K562 (cell line): ENCODE measurements around the gene PPP1R16B. TPM values are rescaled to one million over a fixed set of nuclear protein-coding genes. Genes with fewer than 3 reads are reported as not detected.

Experiments
- ATAC-seq: fragments of 200-7000 bp; cut with Tn5 transposase; 3 replicates; pipeline ENCODE4 v1.9.1; 2020; ENCODE audit warnings: moderate library complexity
- BruUV-seq: library from RNA; stranded (reverse); fragments of 400-500 nt; replicated peaks from 2 replicates; lab custom pipeline; 2021; lab: Mats Ljungman, UMichigan
- CTCF ChIA-PET: fragments of 300-600 bp; formaldehyde crosslinking; extraction: SDS; loops from one replicate; lab custom pipeline; 2021; ENCODE audit warnings: low intra/inter-chr PET ratio; lab: Yijun Ruan, JAX
- POLR2A ChIA-PET: fragments of 300-600, 350-650 bp; sonication (Branson Sonifier 250); formaldehyde crosslinking; extraction: SDS; loops from one replicate; lab custom pipeline; 2021; ENCODE audit warnings: antibody characterized with exemption, inconsistent platforms; lab: Yijun Ruan, JAX
- DNase-seq, 4 experiments: peaks; one replicate each; pipeline versions ENCODE4 v3.0.0 to v3.0.0-alpha.2; 2011 to 2018; ENCODE audit warnings: low spot score in 3 of 4, mixed read lengths in 3 of 4; ENCODE audit errors: extremely low read depth in 1 of 4
- FAIRE-seq: peaks from 2 replicates; lab custom pipeline; 2011; peaks lifted over from hg19 to GRCh38; lab: Jason Lieb, UNC
- H2AFZ ChIP-seq: 2 replicates; pipeline ENCODE4 v1.6.0; 2011; ENCODE audit warnings: low read depth, low read length, control low read depth, inconsistent platforms
- H3K27ac ChIP-seq: fragments of 200-600 bp; 3 replicates; pipeline ENCODE4 v1.8.0; 2011; ENCODE audit warnings: low read depth, mild to moderate bottlenecking, control low read depth, inconsistent platforms, low read length, moderate library complexity, mixed read lengths; ENCODE audit errors: extremely low read depth
- H3K27me3 ChIP-seq, 2 experiments: fragments of 300-600 bp in 1 of 2; 2 replicates in 1 of 2; 3 replicates in 1 of 2; pipeline versions ENCODE4 v1.6.0 to v1.8.0; 2011; ENCODE audit warnings: inconsistent platforms in 2 of 2, low read length in 2 of 2, mild to moderate bottlenecking in 1 of 2, mixed read lengths in 1 of 2, moderate library complexity in 1 of 2; ENCODE audit not compliant: control insufficient read depth in 2 of 2, insufficient read depth in 2 of 2
- H3K36me3 ChIP-seq: fragments of 300-600 bp; 3 replicates; pipeline ENCODE4 v1.8.0; 2011; ENCODE audit warnings: mild to moderate bottlenecking, low read length, inconsistent platforms; ENCODE audit not compliant: control insufficient read depth, insufficient read depth
- H3K4me1 ChIP-seq, 2 experiments: fragments of 200-600 bp in 1 of 2; replicated peaks in 1 of 2; 2 replicates in 1 of 2; 3 replicates in 1 of 2; pipeline versions ENCODE4 v1.5.1 to v1.8.0; 2011; ENCODE audit warnings: inconsistent platforms in 2 of 2, low read length in 2 of 2, mild to moderate bottlenecking in 1 of 2, mixed read lengths in 1 of 2, moderate library complexity in 1 of 2; ENCODE audit not compliant: control insufficient read depth in 2 of 2, insufficient read depth in 2 of 2
- H3K4me2 ChIP-seq: 2 replicates; pipeline ENCODE4 v1.6.1; 2011; ENCODE audit warnings: low read length, control low read depth, inconsistent platforms, mixed read lengths; ENCODE audit not compliant: insufficient read depth
- H3K4me3 ChIP-seq: fragments of 200-600 bp; sonication (generic), shearing (Covaris generic); 2 replicates; pipeline ENCODE4 v1.5.1; 2016; ENCODE audit warnings: control low read depth, inconsistent platforms
- H3K79me2 ChIP-seq: fragments of 200-600 bp; 3 replicates; pipeline ENCODE4 v1.8.0; 2011; ENCODE audit warnings: low read length, inconsistent platforms; ENCODE audit not compliant: control insufficient read depth, insufficient read depth
- H3K9ac ChIP-seq, 2 experiments: 2 replicates each; pipeline versions ENCODE4 v1.6.0 to v1.6.1; 2011; ENCODE audit warnings: low read depth in 2 of 2, low read length in 2 of 2, control low read depth in 1 of 2, inconsistent platforms in 1 of 2, mild to moderate bottlenecking in 1 of 2, mixed read lengths in 1 of 2; ENCODE audit not compliant: insufficient read depth in 1 of 2
- H3K9me1 ChIP-seq: one replicate; pipeline ENCODE4 v1.6.0; 2011; ENCODE audit warnings: inconsistent platforms, mild to moderate bottlenecking, low read length, moderate library complexity; ENCODE audit not compliant: control insufficient read depth, insufficient read depth
- H3K9me3 ChIP-seq: replicated peaks from 2 replicates; pipeline ENCODE4 v1.5.1; 2011; ENCODE audit warnings: low read depth, low read length, inconsistent platforms; ENCODE audit not compliant: control insufficient read depth, insufficient read depth
- H4K20me1 ChIP-seq: replicated peaks from 2 replicates; pipeline ENCODE4 v1.6.1; 2011; ENCODE audit warnings: low read length, inconsistent platforms, mixed read lengths; ENCODE audit not compliant: control insufficient read depth, insufficient read depth
- BCOR ChIP-seq: fragments of 450-650 bp; IDR thresholded peaks from 2 replicates; pipeline ENCODE4 v1.6.1; 2016
- E2F6 ChIP-seq, 2 experiments: IDR thresholded peaks; 2 replicates each; pipeline ENCODE4 v1.6.1; 2011; ENCODE audit warnings: borderline replicate concordance in 1 of 2, control low read depth in 1 of 2, low read depth in 1 of 2, low read length in 1 of 2, mild to moderate bottlenecking in 1 of 2, mixed read lengths in 1 of 2, moderate library complexity in 1 of 2; ENCODE audit not compliant: insufficient read depth in 1 of 2, insufficient read length in 1 of 2, poor library complexity in 1 of 2, severe bottlenecking in 1 of 2; ENCODE audit errors: extremely low read depth in 1 of 2
- ELF1 ChIP-seq: fragments of 200-800 bp; sonication (Bioruptor generic); IDR thresholded peaks from 2 replicates; pipeline ENCODE4 v1.6.1; 2016; ENCODE audit warnings: missing genetic modification characterization, missing compliant biosample characterization
- ILK ChIP-seq: fragments of 450-650 bp; IDR thresholded peaks from 2 replicates; pipeline ENCODE4 v1.6.1; 2016; ENCODE audit warnings: missing genetic modification characterization, low read depth, mild to moderate bottlenecking, missing compliant biosample characterization, moderate library complexity, borderline replicate concordance
- JUN ChIP-seq, 2 experiments: sonication (generic) in 1 of 2; formaldehyde crosslinking in 1 of 2; IDR thresholded peaks; 2 replicates each; pipeline versions ENCODE4 v1.6.1 to v1.8.0; 2012 to 2022; ENCODE audit warnings: borderline replicate concordance in 2 of 2, mild to moderate bottlenecking in 2 of 2, improper control_type of control experiment in 1 of 2, low read depth in 1 of 2, low read length in 1 of 2, missing genetic modification reagents in 1 of 2
- OTX1 ChIP-seq: fragments of 450-650 bp; formaldehyde crosslinking; IDR thresholded peaks from 2 replicates; pipeline ENCODE4 v1.4.0; 2022; ENCODE audit warnings: mild to moderate bottlenecking
- ZFP30 ChIP-seq: fragments of 250-450 bp; sonication (Bioruptor Pico); IDR thresholded peaks from 2 replicates; pipeline ENCODE4 v1.8.0; 2022; ENCODE audit warnings: moderate library complexity, mild to moderate bottlenecking, inconsistent platforms, borderline replicate concordance
- ZKSCAN8 ChIP-seq: fragments of 200-800 bp; sonication (Bioruptor generic); IDR thresholded peaks from 2 replicates; pipeline ENCODE4 v1.6.1; 2016; ENCODE audit warnings: missing genetic modification characterization, missing compliant biosample characterization
- ZNF277 ChIP-seq: fragments of 250-450 bp; sonication (Bioruptor Pico); IDR thresholded peaks from 2 replicates; pipeline ENCODE4 v1.8.0; 2022; ENCODE audit warnings: inconsistent platforms, mild to moderate bottlenecking, moderate library complexity, borderline replicate concordance
- ZNF431 ChIP-seq: sonication (generic); formaldehyde crosslinking; IDR thresholded peaks from 2 replicates; pipeline ENCODE4 v1.8.0; 2022; ENCODE audit warnings: mild to moderate bottlenecking, missing genetic modification reagents
- WGBS: fragments of 100-300 bp; shearing (Covaris generic); methylation state at CpG from one replicate; pipeline ENCODE4 v1.1.6; 2016; ENCODE audit warnings: low coverage, mixed read lengths; ENCODE audit not compliant: insufficient coverage; ENCODE audit errors: missing lambda C conversion rate; 5-methylcytosine and 5-hydroxymethylcytosine counted together
- in situ Hi-C: fragments of 300-500 bp; cut with MboI; formaldehyde crosslinking; loops from 4 replicates; pipeline ENCODE4 v1.15.0; 2018; ENCODE audit warnings: inconsistent platforms, mixed read lengths
- intact Hi-C: fragments of 100-400 bp; cut with micrococcal nuclease; formaldehyde crosslinking; loops from 2 replicates; pipeline ENCODE4 v1.14.2; 2022
- polyA plus RNA-seq, 8 experiments: library from polyadenylated mRNA; depleted of rRNA in 4 of 8; stranded (reverse) in 5 of 8; unstranded in 3 of 8; fragments of >200 nt; fragmentation: Nextera tagmentation in 2 of 8; fragmentation: Illumina TruSeq in 1 of 8; extraction: Ambion mirVana in 2 of 8; extraction: Trizol in 1 of 8; gene quantifications; 2 replicates each; pipeline versions ENCODE4 v1.2.1 to v1.2.3, GENCODE V29; 2011 to 2014; ENCODE audit warnings: inconsistent platforms in 1 of 8, missing spikeins in 1 of 8
- total RNA-seq, 7 experiments: library from RNA; depleted of rRNA in 6 of 7; stranded (reverse); fragments of >200 nt in 6 of 7; fragmentation: Illumina TruSeq in 2 of 7; extraction: Trizol in 2 of 7; gene quantifications; 2 replicates each; pipeline versions ENCODE4 v1.2.1 to v1.2.3, GENCODE V29; 2011 to 2021; ENCODE audit warnings: low replicate concordance in 1 of 7
- TF ChIP-seq, protein P1 (sequence below): fragments of 450-650 bp; IDR thresholded peaks from 2 replicates; pipeline ENCODE4 v1.7.0; 2016; ENCODE audit warnings: borderline replicate concordance
- TF ChIP-seq, protein P2 (sequence below): fragments of 450-650 bp; IDR thresholded peaks from 2 replicates; pipeline ENCODE4 v1.7.1; 2018; ENCODE audit warnings: mild to moderate bottlenecking, low read depth; ENCODE audit not compliant: partially characterized antibody
- TF ChIP-seq, protein P3 (sequence below): fragments of 450-650 bp; IDR thresholded peaks from 2 replicates; pipeline ENCODE4 v1.6.1; 2014; ENCODE audit warnings: low read depth, mild to moderate bottlenecking, moderate library complexity, borderline replicate concordance

Gene PPP1R16B
- total and polyA plus RNA-seq, 9 of the 15 experiments (the other 6 are each of a cell fraction or from before 2014, with no cell fraction given) = 1.5 to 11.5 (median 6.8) TPM

DNA sequence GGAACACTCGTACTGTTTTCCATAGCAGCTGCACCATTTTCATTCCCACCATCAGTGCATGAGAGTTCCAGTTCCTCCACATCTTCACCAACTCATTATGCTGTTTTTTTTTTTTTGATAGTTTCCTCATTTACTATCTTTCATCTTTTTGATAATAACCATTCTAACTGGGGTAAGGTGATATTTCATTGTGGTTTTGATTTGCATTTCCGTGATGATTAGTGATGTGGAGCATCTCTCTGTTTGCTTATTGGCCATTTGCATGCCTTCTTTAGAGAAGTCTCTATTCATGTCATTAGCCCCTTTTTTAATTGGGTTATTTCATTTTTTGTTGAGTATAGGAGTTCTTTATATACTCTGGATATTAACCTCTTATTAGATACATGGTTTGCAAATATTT lies 31.3 kb upstream of the PPP1R16B start:
- POLR2A ChIA-PET = no interaction called here
- TF ChIP-seq, protein P1, sequence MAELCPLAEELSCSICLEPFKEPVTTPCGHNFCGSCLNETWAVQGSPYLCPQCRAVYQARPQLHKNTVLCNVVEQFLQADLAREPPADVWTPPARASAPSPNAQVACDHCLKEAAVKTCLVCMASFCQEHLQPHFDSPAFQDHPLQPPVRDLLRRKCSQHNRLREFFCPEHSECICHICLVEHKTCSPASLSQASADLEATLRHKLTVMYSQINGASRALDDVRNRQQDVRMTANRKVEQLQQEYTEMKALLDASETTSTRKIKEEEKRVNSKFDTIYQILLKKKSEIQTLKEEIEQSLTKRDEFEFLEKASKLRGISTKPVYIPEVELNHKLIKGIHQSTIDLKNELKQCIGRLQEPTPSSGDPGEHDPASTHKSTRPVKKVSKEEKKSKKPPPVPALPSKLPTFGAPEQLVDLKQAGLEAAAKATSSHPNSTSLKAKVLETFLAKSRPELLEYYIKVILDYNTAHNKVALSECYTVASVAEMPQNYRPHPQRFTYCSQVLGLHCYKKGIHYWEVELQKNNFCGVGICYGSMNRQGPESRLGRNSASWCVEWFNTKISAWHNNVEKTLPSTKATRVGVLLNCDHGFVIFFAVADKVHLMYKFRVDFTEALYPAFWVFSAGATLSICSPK = no peak
- TF ChIP-seq ZNF431 (CRISPR knock-in tag) (no peak), ZNF277 (CRISPR knock-in tag) (no peak), OTX1 (no peak), ZFP30 (no peak), ZKSCAN8 (CRISPR knock-in tag) (no peak), E2F6 (IDR thresholded peaks at IDR 0.05; ENCODE audit: borderline replicate concordance in 1 of 2, extremely low read depth in 1 of 2, insufficient read depth in 1 of 2, insufficient read length in 1 of 2, low read depth in 1 of 2, low read length in 1 of 2, poor library complexity in 1 of 2, severe bottlenecking in 1 of 2) (no peak), JUN (IDR thresholded peaks at IDR 0.05; ENCODE audit: borderline replicate concordance, low read depth, low read length) (no peak), JUN (CRISPR knock-in tag; IDR thresholded peaks at IDR 0.05; ENCODE audit: borderline replicate concordance) (no peak), BCOR (no peak), ELF1 (no peak), ILK (no peak)
- TF ChIP-seq, protein P2, sequence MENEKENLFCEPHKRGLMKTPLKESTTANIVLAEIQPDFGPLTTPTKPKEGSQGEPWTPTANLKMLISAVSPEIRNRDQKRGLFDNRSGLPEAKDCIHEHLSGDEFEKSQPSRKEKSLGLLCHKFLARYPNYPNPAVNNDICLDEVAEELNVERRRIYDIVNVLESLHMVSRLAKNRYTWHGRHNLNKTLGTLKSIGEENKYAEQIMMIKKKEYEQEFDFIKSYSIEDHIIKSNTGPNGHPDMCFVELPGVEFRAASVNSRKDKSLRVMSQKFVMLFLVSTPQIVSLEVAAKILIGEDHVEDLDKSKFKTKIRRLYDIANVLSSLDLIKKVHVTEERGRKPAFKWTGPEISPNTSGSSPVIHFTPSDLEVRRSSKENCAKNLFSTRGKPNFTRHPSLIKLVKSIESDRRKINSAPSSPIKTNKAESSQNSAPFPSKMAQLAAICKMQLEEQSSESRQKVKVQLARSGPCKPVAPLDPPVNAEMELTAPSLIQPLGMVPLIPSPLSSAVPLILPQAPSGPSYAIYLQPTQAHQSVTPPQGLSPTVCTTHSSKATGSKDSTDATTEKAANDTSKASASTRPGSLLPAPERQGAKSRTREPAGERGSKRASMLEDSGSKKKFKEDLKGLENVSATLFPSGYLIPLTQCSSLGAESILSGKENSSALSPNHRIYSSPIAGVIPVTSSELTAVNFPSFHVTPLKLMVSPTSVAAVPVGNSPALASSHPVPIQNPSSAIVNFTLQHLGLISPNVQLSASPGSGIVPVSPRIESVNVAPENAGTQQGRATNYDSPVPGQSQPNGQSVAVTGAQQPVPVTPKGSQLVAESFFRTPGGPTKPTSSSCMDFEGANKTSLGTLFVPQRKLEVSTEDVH = no peak
- TF ChIP-seq, protein P3, sequence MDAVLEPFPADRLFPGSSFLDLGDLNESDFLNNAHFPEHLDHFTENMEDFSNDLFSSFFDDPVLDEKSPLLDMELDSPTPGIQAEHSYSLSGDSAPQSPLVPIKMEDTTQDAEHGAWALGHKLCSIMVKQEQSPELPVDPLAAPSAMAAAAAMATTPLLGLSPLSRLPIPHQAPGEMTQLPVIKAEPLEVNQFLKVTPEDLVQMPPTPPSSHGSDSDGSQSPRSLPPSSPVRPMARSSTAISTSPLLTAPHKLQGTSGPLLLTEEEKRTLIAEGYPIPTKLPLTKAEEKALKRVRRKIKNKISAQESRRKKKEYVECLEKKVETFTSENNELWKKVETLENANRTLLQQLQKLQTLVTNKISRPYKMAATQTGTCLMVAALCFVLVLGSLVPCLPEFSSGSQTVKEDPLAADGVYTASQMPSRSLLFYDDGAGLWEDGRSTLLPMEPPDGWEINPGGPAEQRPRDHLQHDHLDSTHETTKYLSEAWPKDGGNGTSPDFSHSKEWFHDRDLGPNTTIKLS = no peak

More for the DNA sequence above, 31.3 kb upstream of the PPP1R16B start:
- no peak overlapping the region for H3K4me3 ChIP-seq
- DNase-seq (no peak), FAIRE-seq (no peak), ATAC-seq (no peak)
- H3K9ac ChIP-seq = no peak overlapping the region
- CTCF ChIA-PET = no interaction called here
- no peaks in the 10 kb centered on the region for H3K4me1 ChIP-seq
- no peaks in the 10 kb centered on the region for H3K27me3 ChIP-seq
- peaks cover 36% of the 10 kb centered on the region; the same call in 2 of the 3 replicates for H3K36me3 ChIP-seq
- no peaks in the 10 kb centered on the region for H3K79me2 ChIP-seq
- 75% methylated on average over 2 of the region's 2 CpGs for WGBS
- H3K4me2 ChIP-seq = no peak overlapping the region
- H3K9me3 ChIP-seq = no peaks in the 10 kb centered on the region
- H3K27ac ChIP-seq = no peak overlapping the region
- in situ Hi-C loops = no loop called here
- intact Hi-C loops = no loop called here
- no TSS peak for BruUV-seq
- H2AFZ ChIP-seq = no peak overlapping the region
- no peaks in the 10 kb centered on the region for H4K20me1 ChIP-seq
- no peaks in the 10 kb centered on the region for H3K9me1 ChIP-seq
